ENCODE measurements around the gene PIWIL1.

- TF ChIP-seq CTCF (IDR thresholded peaks at IDR 0.05; ENCODE audit: low read length) (no peak), EZH2 (IDR thresholded peaks at IDR 0.05; ENCODE audit: borderline replicate concordance, low read length) (no peak)
Measured at GRCh38 chr12:130375296-130376287, 37.9 kb downstream of the PIWIL1 start.
